H9 (cell line): ENCODE results near the gene RHOV. TPM values are rescaled to one million over a fixed set of nuclear protein-coding genes. Genes with fewer than 3 reads are reported as not detected.

Experiments used
- DNase-seq: peaks from one replicate; pipeline ENCODE4 v3.0.0-alpha.2; 2017
- H2AFZ ChIP-seq: one replicate; pipeline ENCODE4 v1.6.1; 2013; ENCODE audit warnings: mild to moderate bottlenecking, low read length, control low read depth, moderate library complexity
- H2AK5ac ChIP-seq: 2 replicates; pipeline ENCODE4 v1.6.1; 2013; ENCODE audit warnings: low read length, control low read depth, mixed read lengths; ENCODE audit not compliant: insufficient read length
- H2BK120ac ChIP-seq: one replicate; pipeline ENCODE4 v1.6.1; 2013; ENCODE audit warnings: low read depth, mild to moderate bottlenecking, low read length, control low read depth, inconsistent platforms; ENCODE audit not compliant: poor library complexity, severe bottlenecking
- H2BK12ac ChIP-seq: 2 replicates; pipeline ENCODE4 v1.6.1; 2013; ENCODE audit warnings: low read length, control low read depth, mixed read lengths, low read depth; ENCODE audit not compliant: insufficient read length
- H2BK15ac ChIP-seq: 2 replicates; pipeline ENCODE4 v1.6.1; 2013; ENCODE audit warnings: low read depth, low read length, control low read depth
- H2BK20ac ChIP-seq: one replicate; pipeline ENCODE4 v1.6.1; 2013; ENCODE audit warnings: low read depth, mild to moderate bottlenecking, low read length, control low read depth, inconsistent platforms; ENCODE audit not compliant: poor library complexity, severe bottlenecking
- H2BK5ac ChIP-seq: 2 replicates; pipeline ENCODE4 v1.6.1; 2013; ENCODE audit warnings: low read length, control low read depth, mixed read lengths; ENCODE audit not compliant: insufficient read length
- H3K14ac ChIP-seq: 2 replicates; pipeline ENCODE4 v1.6.1; 2013; ENCODE audit warnings: low read length, control low read depth; ENCODE audit not compliant: insufficient read depth
- H3K18ac ChIP-seq: 2 replicates; pipeline ENCODE4 v1.6.1; 2013; ENCODE audit warnings: low read depth, mild to moderate bottlenecking, mixed read lengths, low read length, control low read depth; ENCODE audit not compliant: insufficient read length
- H3K23ac ChIP-seq: 2 replicates; pipeline ENCODE4 v1.6.1; 2013; ENCODE audit warnings: low read length, control low read depth, mixed read lengths, low read depth; ENCODE audit not compliant: insufficient read length
- H3K23me2 ChIP-seq: 2 replicates; pipeline ENCODE4 v1.6.1; 2013; ENCODE audit warnings: low read depth, mild to moderate bottlenecking, mixed read lengths, low read length, control low read depth; ENCODE audit not compliant: insufficient read length, poor library complexity, severe bottlenecking
- H3K27ac ChIP-seq: 2 replicates; pipeline ENCODE4 v1.5.1; 2013; ENCODE audit warnings: low read length, control low read depth, mixed read lengths, low read depth; ENCODE audit not compliant: insufficient read length
- H3K27me3 ChIP-seq: 2 replicates; pipeline ENCODE4 v1.6.1; 2013; ENCODE audit warnings: low read length, control low read depth, inconsistent platforms; ENCODE audit not compliant: insufficient read depth
- H3K4ac ChIP-seq: 2 replicates; pipeline ENCODE4 v1.6.1; 2013; ENCODE audit warnings: low read depth, mild to moderate bottlenecking, control low read depth, inconsistent platforms, low read length, moderate library complexity
- H3K4me1 ChIP-seq: 2 replicates; pipeline ENCODE4 v1.6.1; 2013; ENCODE audit warnings: low read length, control low read depth, inconsistent platforms; ENCODE audit not compliant: insufficient read depth
- H3K4me2 ChIP-seq: 2 replicates; pipeline ENCODE4 v1.6.1; 2013; ENCODE audit warnings: low read length, control low read depth, mixed read lengths; ENCODE audit not compliant: insufficient read length, insufficient read depth
- H3K56ac ChIP-seq: 2 replicates; pipeline ENCODE4 v1.6.1; 2013; ENCODE audit warnings: low read depth, mild to moderate bottlenecking, mixed read lengths, low read length, control low read depth; ENCODE audit not compliant: insufficient read length
- H3K79me1 ChIP-seq: 2 replicates; pipeline ENCODE4 v1.6.1; 2013; ENCODE audit warnings: low read depth, mild to moderate bottlenecking, moderate library complexity, low read length, control low read depth, inconsistent platforms; ENCODE audit not compliant: insufficient read depth, poor library complexity, severe bottlenecking
- H3K79me2 ChIP-seq: 2 replicates; pipeline ENCODE4 v1.6.1; 2013; ENCODE audit warnings: low read length, control low read depth, inconsistent platforms; ENCODE audit not compliant: insufficient read depth
- H3K9ac ChIP-seq: 2 replicates; pipeline ENCODE4 v1.6.1; 2013; ENCODE audit warnings: low read length, control low read depth, mixed read lengths; ENCODE audit not compliant: insufficient read length; ENCODE audit errors: extremely low read depth
- H3K9me3 ChIP-seq: one replicate; pipeline ENCODE4 v1.6.1; 2013; ENCODE audit warnings: low read depth, low read length, inconsistent platforms; ENCODE audit not compliant: control insufficient read depth
- H3T11ph ChIP-seq: one replicate; pipeline ENCODE4 v1.6.1; 2013; ENCODE audit warnings: mild to moderate bottlenecking, low read length, control low read depth, inconsistent platforms
- H4K20me1 ChIP-seq: one replicate; pipeline ENCODE4 v1.6.1; 2013; ENCODE audit not compliant: control insufficient read depth, insufficient read length, insufficient read depth
- H4K5ac ChIP-seq: 2 replicates; pipeline ENCODE4 v1.6.1; 2013; ENCODE audit warnings: low read depth, mild to moderate bottlenecking, mixed read lengths, low read length, control low read depth; ENCODE audit not compliant: insufficient read length
- H4K8ac ChIP-seq: replicated peaks from 2 replicates; pipeline ENCODE4 v1.6.1; 2013; ENCODE audit warnings: low read length, control low read depth, mixed read lengths, low read depth; ENCODE audit not compliant: insufficient read length
- H4K91ac ChIP-seq: 2 replicates; pipeline ENCODE4 v1.6.1; 2013; ENCODE audit warnings: low read depth, mild to moderate bottlenecking, moderate library complexity, mixed read lengths, low read length, control low read depth; ENCODE audit not compliant: insufficient read length
- H3K27ac Mint-ChIP-seq, 3 experiments: 2 replicates in 2 of 3; 3 replicates in 1 of 3; pipeline ENCODE4 v1.8.0; 2020 to 2021; ENCODE audit warnings: mixed read lengths in 3 of 3, mild to moderate bottlenecking in 1 of 3, moderate library complexity in 1 of 3
- H3K27me3 Mint-ChIP-seq: 2 replicates; pipeline ENCODE4 v1.8.0; 2021; ENCODE audit warnings: low read depth, mild to moderate bottlenecking, moderate library complexity, mixed read lengths
- H3K36me3 Mint-ChIP-seq, 3 experiments: 2 replicates in 2 of 3; 3 replicates in 1 of 3; pipeline ENCODE4 v1.8.0; 2020 to 2021; ENCODE audit warnings: low read depth in 3 of 3, mixed read lengths in 3 of 3; ENCODE audit not compliant: insufficient read depth in 1 of 3
- H3K4me1 Mint-ChIP-seq, 2 experiments: 2 replicates each; pipeline ENCODE4 v1.8.0; 2020; ENCODE audit warnings: mixed read lengths in 2 of 2
- H3K4me3 Mint-ChIP-seq, 2 experiments: 2 replicates in 1 of 2; 3 replicates in 1 of 2; pipeline ENCODE4 v1.8.0; 2020 to 2021; ENCODE audit warnings: mild to moderate bottlenecking in 2 of 2, mixed read lengths in 2 of 2, moderate library complexity in 1 of 2
- H3K9me3 Mint-ChIP-seq, 2 experiments: 2 replicates in 1 of 2; 3 replicates in 1 of 2; pipeline ENCODE4 v1.8.0; 2020; ENCODE audit warnings: mild to moderate bottlenecking in 2 of 2, mixed read lengths in 2 of 2, moderate library complexity in 1 of 2
- CTCF ChIP-seq: fragments of 200-600 bp; sonication (generic); conservative IDR thresholded peaks from 3 replicates; pipeline ENCODE4 v1.8.0; 2021; ENCODE audit warnings: antibody characterized with exemption, mild to moderate bottlenecking
- WGBS: extraction: QIAGEN DNeasy Blood & Tissue Kit; methylation state at CpG from one replicate; pipeline ENCODE4 v1.1.7; 2013; ENCODE audit warnings: missing lambda C conversion rate, low lambda C conversion rate, mixed read lengths; ENCODE audit not compliant: insufficient read length; ENCODE audit errors: extremely low coverage; 5-methylcytosine and 5-hydroxymethylcytosine counted together
- total RNA-seq: library from RNA; stranded (reverse); gene quantifications from 2 replicates; pipeline ENCODE4 v1.2.1, GENCODE V29; 2021

RHOV gene
- total RNA-seq, 1 experiment from 2014 or later = 3.9 TPM

DNA sequence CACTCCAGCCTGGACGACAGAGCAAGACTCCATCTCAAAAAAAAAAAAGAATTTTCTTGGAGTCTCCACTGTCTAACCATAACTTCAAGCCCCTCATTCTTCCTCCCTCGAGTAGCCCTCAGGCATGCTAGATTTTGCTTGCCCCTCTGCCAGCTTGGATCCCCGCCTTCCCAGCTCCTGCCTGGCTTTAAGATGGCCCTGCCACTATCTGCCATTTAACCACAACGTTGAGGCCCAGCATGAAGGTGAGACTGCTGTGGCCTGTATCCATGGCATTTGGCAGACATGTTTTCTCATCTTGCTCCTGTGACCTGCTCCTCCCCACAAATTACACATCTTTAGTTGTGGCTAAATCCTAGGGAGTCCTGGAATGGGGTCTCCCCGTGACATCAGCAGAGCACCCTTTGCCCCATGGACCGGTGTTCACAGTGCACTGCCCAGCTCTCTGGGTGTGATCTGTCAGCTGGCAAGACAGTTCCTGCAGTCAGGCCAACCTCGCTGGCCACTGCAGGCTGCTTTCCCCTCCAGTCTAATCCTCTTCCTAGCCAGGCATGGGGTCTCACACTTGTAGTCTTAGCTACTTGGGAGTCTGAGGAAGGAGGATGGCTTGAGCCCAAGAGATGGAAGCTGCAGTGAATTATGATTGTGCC is 30.6 kb upstream of the RHOV start:
- H3K9me3 ChIP-seq = no peaks in the 10 kb centered on the region
- no peaks in the 10 kb centered on the region for H3K4me1 ChIP-seq
- H3K4ac ChIP-seq = no peak overlapping the region
- no peak overlapping the region for H2BK15ac ChIP-seq
- peaks cover 6 to 12% of the 10 kb centered on the region in 2 experiments for H3K4me1 Mint-ChIP-seq
- no peak overlapping the region for H3K23ac ChIP-seq
- no peaks in the 10 kb centered on the region for H3K23me2 ChIP-seq
- no peak overlapping the region for H3K14ac ChIP-seq
- H4K5ac ChIP-seq = no peak overlapping the region
- H2AK5ac ChIP-seq = no peak overlapping the region
- no peak overlapping the region for H3T11ph ChIP-seq
- no CpG with 5 or more reads among the region's 7 CpGs for WGBS
- no peak overlapping the region for H2BK12ac ChIP-seq
- H3K27me3 ChIP-seq = no peaks in the 10 kb centered on the region
- no peak overlapping the region for H3K18ac ChIP-seq
- no peak overlapping the region for H2BK5ac ChIP-seq
- no peak overlapping the region for H3K4me2 ChIP-seq
- H4K8ac ChIP-seq = no peak overlapping the region
- H3K56ac ChIP-seq = no peak overlapping the region
- no peak overlapping the region for H4K91ac ChIP-seq
- no peak overlapping the region for H2AFZ ChIP-seq
- H3K9me3 Mint-ChIP-seq = no peaks in the 10 kb centered on the region; a peak in 1 of 5 replicates
- no peak overlapping the region; a peak in 2 of 7 replicates for H3K27ac Mint-ChIP-seq
- no peak overlapping the region for H2BK20ac ChIP-seq
- peak overlapping the region in 1 of 2 experiments; percentile 35; a peak in 2 of 5 replicates for H3K4me3 Mint-ChIP-seq
- no peak overlapping the region for H3K9ac ChIP-seq
- H3K79me2 ChIP-seq = no peaks in the 10 kb centered on the region
- no peak for TF ChIP-seq CTCF
- H2BK120ac ChIP-seq = no peak overlapping the region
- peaks cover 2% of the 10 kb centered on the region for H3K79me1 ChIP-seq
- DNase-seq = no peak
- no peaks in the 10 kb centered on the region for H4K20me1 ChIP-seq
- H3K27ac ChIP-seq = no peak overlapping the region
- peaks cover 19 to 50% (median 35%) of the 10 kb centered on the region in 3 experiments for H3K36me3 Mint-ChIP-seq
- peaks cover 4% of the 10 kb centered on the region for H3K27me3 Mint-ChIP-seq
